GM21515 (cell line): ENCODE measurements around the gene MIF.

Experiments
- ATAC-seq: cut with Tn5 transposase; IDR thresholded peaks from one replicate; pipeline ENCODE4 v1.9.1; 2021; ENCODE audit not compliant: unreplicated experiment

MIF gene

GRCh38 chr22:23875801-23876200, 18.4 kb upstream of the MIF start:
- no peak for ATAC-seq

- ATAC-seq, result no peak
Measured at GRCh38 chr22:23877566-23877965, 16.6 kb upstream of the MIF start.

GRCh38 chr22:23878219-23878618, 16.0 kb upstream of the MIF start:
- no peak for ATAC-seq

GRCh38 chr22:23882370-23882769, 11.8 kb upstream of the MIF start:
- no peak for ATAC-seq

- no peak for ATAC-seq
Measured at GRCh38 chr22:23883658-23884057, 10.5 kb upstream of the MIF start.

DNA sequence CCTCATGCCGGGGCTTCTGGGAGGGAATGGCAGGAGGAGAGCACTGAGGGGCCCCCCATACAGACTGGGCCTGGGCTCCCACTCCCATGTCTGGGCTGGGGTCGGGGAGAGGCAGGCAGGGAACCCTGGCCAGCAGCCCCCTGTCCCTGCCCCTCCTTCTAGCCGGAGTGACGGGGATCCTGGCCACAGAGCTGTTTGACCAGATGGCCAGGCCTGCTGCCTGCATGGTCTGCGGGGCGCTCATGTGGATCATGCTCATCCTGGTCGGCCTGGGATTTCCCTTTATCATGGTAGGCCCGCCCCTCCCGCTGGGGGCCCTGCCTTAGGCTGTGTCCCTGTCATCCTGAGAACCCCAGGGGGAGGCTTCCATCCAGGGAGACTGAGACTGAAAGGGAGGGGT, 10.0 kb upstream of the MIF start:
- no peak for ATAC-seq

GRCh38 chr22:23888615-23889401, 5.4 kb upstream of the MIF start:
- no peak for ATAC-seq

DNA sequence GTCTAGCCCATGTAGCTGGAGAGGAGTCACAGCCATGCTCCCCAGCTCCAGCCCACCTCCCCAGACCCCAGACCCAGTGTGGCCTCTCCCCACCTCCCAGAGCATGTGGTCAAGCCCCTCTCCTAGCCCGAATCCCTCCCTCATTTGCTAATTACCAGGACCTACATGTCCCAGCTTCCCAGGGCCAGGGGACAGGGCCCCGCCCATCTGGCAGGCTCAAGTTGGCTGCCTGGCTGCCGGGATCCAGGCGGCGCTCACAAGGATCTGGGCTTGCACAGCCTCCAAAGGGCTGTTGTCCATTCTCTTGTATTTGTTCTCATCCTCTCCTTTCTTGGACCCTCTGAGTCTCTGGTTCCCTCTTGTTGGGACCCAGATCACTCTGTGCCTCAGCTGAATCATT, 4.6 kb upstream of the MIF start:
- ATAC-seq, result no peak

DNA sequence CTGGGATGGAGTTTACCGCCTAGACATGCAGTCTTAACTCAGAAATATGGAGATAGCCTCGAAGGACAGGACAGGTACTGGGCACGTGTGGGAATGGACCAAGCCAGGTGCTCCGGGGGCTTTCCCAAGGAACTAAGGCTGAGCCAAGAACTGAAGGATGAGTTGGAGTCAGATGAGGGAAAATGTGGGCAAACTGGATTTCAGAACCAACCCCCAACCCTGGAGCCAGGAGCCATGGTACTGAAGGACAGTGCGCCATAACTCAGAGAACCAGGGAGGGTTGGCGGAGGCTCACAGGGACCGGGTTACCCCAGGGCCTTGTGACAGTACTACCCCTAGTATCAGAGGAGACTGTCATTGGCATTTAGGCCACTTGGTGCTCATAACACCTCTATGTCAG, 2.5 kb upstream of the MIF start:
- no peak for ATAC-seq

DNA sequence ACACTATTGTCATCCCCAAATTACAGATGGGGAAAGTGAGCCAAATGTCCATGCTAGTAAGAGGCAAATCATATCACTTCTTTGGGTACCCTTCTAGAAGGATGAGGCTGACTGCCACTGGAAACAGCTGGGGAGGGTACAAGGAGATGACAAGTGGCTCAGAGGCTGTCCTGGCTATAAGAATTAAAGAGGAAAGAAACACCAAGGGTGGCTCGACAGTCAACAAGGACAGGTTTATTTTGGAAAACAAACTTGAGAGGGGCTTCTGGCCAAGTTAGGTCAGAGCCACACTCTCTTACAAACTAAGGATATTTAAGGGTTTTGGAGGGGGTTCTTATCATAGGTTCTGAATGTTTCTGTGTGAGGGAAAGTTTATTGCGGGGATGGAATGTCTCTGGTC, 2.1 kb upstream of the MIF start:
- ATAC-seq, result no peak

DNA sequence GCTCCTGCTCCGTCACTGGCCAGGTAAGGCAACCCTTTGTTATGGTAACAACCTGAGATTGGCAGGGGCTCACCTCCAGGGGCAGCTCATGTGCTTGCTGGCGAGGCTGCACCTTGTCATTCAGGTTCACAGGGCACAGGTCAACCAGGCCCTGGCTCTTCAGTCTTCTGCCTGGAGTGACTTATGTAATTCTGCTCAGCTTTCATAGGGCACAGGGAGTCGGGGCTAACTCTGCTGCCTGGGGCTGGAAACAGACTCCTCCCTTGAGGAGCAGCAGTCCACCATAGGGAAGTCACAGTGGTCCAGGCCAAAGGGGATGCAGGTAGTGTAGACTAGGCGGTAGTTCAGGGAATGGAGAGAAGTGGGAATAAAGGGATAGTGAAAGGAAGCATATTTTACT, 1.5 kb upstream of the MIF start:
- no peak for ATAC-seq

- no peak for ATAC-seq
Measured at GRCh38 chr22:23893121-23893944, 850 bp upstream of the MIF start.

DNA sequence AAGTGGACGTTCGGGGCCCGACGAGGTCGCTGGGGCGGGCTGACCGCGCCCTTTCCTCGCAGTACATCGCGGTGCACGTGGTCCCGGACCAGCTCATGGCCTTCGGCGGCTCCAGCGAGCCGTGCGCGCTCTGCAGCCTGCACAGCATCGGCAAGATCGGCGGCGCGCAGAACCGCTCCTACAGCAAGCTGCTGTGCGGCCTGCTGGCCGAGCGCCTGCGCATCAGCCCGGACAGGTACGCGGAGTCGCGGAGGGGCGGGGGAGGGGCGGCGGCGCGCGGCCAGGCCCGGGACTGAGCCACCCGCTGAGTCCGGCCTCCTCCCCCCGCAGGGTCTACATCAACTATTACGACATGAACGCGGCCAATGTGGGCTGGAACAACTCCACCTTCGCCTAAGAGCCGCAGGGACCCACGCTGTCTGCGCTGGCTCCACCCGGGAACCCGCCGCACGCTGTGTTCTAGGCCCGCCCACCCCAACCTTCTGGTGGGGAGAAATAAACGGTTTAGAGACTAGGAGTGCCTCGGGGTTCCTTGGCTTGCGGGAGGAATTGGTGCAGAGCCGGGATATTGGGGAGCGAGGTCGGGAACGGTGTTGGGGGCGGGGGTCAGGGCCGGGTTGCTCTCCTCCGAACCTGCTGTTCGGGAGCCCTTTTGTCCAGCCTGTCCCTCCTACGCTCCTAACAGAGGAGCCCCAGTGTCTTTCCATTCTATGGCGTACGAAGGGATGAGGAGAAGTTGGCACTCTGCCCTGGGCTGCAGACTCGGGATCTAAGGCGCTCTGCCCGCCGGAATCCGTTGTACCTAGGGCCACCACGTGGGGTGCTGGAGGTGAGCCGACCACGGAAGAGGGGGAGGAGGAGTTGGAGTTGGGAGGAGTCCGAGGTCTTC, 771 bp downstream of the MIF start:
- ATAC-seq, result no peak

GRCh38 chr22:23895599-23896144, 1.5 kb downstream of the MIF start:
- ATAC-seq, result no peak

DNA sequence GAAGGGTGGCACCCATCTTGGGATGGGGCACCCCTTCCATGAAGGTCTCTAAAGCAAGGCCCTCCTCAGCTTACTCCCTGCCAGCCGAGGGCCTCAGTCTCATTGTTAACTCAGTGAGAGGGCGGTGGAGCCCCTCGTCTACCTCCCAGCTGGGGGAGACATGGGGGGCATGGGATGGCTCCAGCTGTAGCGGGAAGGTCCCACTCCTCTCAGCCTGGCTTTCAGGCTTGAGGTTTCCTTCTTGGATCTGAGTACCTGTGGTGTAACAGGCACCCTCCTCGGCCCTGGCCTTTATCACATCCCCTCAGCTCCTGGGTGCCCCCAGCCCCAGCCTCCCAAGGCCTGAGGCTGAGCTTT, 2.0 kb downstream of the MIF start:
- no peak for ATAC-seq

- ATAC-seq, result no peak
Measured at GRCh38 chr22:23896523-23897186, 2.5 kb downstream of the MIF start.

DNA sequence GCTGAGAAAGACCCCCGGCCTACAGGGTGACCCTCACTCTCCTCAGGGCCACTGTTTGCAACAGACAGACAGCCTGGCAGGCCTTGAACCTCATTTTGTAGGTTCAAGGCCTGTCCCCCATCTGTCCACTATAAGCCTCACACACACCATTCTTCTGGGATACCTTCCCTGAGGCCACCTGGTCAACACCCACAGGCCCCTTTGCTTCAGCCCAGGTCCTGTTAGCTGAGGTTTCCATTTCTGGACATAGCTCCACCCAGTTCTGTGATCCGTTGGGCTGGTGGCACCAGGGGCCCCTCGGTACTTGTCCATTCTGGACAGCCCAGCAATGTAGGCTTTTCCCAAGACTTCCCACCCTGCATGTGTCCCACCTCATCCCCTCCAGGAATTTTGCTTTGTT, 3.1 kb downstream of the MIF start:
- no peak for ATAC-seq

GRCh38 chr22:23898006-23898974, 4.1 kb downstream of the MIF start:
- no peak for ATAC-seq

DNA sequence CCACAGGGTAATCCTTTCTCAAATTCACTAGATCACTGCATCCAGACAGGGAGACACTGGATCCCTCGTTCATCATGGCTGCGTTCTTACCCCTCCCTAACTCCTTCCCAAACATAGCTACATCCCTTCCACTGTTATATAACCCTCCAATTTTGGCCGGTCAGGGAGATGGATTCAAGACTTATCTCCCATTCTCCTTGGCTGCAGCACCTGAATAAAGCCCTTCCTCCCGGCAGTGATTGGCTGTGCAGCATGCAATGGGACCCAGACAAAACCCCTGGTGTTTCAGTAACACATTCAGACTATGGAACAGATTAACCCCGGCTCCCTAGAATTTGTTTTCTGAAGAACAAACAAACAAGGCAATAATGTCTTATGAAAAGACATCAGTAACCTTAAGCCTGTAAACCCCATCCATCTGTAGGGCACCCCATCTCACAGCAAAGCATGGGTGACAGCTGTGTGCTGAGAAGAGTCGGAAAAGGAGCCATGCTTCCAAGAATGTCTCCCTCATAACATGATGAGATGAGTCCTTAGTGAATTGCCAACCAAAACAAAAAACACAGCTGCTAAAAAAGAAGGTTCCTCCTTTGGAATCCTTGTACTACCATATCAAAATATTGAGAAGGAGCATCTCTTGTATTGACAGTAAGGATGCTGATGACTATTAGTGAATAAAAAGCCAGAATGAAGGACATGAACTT, 5.0 kb downstream of the MIF start:
- no peak for ATAC-seq
